Germinal center (tissue), 1 donor: ENCODE data around the gene OLR1.
"Not testable (repeated sequence)": the region's sequence is repeated elsewhere in the genome, so short reads cannot be mapped to it uniquely, and the experiment has no call there.

Experiments used
- DNase-seq: peaks from one replicate; pipeline ENCODE4 v3.0.0; 2012; ENCODE audit warnings: mixed read lengths, low spot score

The OLR1 gene

DNA sequence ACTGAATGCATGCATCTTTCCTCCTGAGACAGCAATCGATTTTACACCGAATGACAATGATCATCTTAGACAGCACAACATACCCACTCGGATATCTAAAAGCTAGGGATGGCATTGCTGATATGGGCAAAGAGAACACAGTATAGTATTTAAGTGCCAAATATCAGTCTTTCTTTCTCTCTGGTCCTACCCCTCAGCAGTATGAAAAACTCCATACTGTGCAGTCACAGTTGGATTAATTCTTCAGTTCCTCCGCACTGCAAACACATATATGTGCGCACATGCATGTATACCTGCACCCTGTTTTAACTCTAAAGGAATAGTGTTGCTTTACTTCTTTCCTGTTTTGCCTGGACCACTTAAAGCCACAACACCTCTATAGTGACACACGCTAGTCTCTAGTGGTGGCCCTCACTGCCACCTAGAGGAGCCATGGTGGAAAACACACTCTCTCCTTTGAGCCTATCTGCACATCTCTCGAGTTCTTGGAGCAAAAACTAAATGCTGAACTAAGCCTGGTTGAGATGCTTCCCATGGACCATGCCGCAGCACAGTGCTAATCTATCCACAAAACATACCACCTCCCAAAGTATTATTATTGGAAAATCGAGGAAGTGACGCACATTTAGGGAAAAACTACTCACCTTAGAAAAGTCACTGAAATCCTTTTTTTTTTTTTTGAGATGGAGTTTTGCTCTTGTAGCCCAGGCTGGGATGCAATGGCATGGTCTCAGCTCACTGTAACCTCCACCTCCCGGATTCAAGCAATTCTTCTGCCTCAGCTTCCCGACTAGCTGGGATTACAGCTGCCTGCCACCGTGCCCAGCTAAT lies 18.8 kb upstream of the OLR1 start:
- DNase-seq: peak; percentile 77

DNA sequence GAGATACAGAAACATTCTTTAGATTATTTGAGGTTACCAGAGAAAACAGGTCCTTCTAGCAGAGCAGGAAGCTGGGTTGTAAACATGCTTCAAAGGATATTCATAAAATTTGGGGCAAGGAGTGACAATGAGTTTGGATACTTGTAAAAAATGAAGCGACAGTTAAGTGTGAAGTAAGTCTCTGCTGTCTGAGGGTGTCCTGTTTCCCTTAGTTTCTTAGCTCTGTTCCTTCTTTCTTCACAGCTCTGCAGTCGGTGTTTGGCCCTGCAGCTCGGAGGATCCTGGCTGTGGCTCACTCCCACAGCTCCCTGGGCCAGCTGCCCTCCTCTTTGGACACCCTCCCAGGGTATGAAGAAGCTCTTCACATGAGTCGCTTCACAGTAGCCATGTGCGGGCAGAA lies 17.7 kb upstream of the OLR1 start:
- no peak for DNase-seq

DNA sequence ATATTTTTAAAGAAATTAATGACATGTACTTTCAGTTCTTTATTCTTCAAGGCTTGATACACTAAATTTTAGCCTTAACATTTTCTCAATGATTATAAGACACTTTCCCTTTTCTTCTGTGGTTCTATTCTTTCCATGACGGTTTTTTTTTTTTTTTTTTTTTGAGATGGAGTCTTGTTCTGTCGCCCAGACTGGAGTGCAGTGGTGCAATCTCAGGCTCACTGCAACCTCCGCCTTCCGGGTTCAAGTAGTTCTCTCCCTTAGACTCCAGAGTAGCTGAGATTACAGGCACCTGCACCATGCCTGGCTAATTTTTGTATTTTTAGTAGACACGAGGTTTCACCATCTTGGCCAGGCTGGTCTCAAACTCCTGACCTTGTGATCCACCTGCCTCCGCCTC lies 15.0 kb upstream of the OLR1 start:
- DNase-seq: not testable (repeated sequence)

DNA sequence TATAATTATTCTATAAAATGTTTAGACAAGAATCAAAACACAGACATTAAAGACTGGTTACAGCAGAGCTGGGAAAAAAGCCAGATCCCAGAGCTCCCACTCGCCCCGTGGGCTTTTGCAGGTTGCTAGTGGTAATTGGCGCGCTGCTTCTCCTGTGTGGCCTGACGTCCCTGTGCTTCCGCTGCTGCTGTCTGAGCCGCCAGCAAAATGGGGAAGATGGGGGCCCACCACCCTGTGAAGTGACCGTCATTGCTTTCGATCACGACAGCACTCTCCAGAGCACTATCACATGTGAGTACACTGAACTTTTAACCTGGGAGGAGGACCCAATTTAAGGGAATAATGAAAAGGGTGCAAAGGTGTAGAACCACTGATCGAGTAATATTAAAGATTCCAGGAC lies 14.4 kb upstream of the OLR1 start:
- no peak for DNase-seq

DNA sequence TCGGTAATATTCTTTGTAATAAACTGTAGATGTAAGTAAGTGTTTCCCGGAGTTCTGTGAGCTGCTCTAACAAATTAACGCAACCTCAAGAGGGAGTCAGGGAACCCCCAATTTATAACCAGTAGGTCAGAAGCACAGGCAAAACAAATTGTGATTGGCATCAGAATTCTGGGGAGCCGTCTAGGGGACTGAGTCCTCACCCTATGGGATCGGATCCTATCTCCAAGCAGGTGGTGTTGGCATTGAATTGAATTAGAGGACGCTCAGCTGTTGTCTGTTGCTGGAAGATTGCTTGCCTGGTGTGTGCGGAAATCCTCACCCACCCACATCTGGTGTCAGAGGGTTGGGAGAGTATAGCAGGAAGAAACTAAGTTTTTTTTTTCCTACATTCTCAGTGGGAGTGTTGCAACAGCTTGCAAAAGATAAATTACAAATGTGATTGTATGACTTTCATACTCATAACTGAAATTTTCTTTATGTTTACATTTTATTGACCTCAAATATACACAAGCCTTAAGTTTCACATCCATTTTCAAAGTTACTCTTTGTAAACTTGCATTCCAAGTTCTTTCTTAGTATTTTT lies 12.4 kb upstream of the OLR1 start:
- no peak for DNase-seq

DNA sequence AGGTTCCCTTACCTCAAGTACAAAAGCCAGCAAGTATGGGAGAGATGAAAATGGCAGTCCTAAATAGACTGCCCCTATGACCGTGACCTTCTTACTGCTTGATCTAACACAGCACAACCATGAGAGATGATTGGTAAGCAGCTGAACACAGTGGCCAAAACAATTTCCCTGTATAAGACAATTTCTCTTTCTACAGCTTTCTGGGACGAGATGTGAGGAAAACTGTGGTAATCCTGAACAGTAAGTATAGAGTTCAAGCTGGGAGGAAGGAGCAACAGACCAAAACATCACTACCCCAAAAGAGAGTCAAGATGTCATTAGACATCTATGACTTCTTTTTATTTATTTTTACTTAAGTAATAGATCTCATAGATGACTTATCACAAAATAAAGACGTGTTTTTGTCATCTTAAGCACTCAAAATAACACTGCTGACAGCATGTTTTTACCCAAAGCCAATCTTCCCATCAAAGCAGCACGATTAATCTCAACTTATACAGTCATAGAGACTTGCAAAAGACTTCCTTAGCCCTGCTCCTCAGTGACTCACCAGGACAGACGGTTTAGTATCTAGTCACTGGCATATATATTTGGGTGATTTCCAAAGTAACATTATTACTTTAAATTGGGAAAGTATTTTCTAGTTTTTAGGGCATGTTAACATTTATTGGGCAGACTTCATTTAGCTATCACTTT lies 10.6 kb upstream of the OLR1 start:
- no peak for DNase-seq

DNA sequence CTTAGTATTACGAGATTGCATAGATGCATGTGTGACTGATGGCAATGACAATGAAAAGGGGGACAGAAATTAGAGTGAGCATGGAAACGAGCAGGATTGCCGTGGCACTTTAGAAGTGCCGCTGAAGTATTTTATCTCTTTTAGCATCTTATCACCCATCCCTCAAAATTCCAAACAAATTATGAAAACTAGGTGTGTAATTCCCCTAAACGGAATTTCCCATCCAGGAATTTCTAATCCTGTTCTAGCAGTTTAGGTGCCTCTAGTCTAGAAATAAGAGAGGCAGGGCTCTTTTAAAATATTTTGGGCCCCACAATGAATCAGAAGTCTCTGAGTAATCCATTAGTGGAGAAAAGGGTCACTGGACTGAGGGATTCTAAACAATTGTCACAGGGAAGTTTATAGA lies 7.8 kb upstream of the OLR1 start:
- DNase-seq: no peak

DNA sequence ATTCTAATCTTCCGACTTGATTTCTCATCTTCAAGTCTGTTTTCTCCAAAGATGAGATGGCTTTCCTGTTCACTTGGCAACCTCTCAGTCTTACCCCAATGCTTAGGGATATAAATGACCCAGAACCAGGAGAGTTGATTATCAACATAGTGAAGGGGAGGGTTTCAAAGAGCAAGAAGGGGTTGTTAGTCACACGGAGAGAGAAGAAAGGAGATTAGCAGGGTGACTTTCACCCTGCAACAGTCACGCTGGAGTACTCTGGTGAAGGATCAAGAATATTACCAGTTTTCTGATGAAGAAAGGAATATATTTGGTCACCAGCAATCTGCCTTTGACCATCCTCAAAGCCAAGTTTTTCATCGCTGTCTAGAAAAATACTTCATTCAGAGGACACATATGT lies 6.9 kb upstream of the OLR1 start, which contains the start of gene TMEM52B:
TMEM52B (plus strand) TSS at position 212 of the 400 bp plus-strand sequence. CDS start 543 bp downstream, outside the sequence.
- DNase-seq: no peak

DNA sequence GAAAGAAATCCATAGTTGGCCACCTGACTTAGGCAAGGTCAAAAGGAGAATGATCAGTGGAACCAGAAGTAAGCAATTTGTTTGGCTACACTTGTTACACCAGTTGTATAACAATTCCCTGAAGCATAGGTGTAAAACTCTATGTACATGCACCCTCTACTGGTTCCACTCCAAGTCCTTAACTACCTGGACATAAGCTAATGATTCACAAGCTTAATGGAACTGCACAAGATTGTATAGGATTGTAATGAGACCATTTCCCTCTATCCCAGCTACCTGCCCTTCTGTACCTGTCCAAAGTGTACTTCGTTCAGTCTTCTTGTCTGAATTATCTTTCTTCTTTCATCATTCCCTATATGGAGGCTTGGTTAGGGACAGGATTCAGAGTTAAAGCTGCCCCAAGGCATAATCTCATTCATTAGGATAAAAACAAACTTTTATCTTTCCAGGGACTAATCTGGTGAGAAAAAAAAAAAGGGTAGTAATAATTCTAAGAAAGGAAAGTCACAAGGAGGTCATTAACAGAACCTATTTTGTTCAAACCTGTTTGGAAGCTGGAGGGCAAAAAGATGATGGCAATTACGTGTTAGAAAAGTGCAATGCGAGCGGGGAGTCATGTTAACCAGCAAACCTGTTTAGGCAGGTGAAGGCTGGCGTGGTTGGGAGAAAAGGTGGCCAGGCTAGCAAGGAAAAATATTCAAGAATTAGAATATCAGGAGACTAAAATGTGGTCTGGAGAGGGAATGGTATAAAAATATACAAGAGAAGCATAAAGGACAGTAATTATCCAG lies 4.1 kb upstream of the OLR1 start:
- no peak for DNase-seq

DNA sequence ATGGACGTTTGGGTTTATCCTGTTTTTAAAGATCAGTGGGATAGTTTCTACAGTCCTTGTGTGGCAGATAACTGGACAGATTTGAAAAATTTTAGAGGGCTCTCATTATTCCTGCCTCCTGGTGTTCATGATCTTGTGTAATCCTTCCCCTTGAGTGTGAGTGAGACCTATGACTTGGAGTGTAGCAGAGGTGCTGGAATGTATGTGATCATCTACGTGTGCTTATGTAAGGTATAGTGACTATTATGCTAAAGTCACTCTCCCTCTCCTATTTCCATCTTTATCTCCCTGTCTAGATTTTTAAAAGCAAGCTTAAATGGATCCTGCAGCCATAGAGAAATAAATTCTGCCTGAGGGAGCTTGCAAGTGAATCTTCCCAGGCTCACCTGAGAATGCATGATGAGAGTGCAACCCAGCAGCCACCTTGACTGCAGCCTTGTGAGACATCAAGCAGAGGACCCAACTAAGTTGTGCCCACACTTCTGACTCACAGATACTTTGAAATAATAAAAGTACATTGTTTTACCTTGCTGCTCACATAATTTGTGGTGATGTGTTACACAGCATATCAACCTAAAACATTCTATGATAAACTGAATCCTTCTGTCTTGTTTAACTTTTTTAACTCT lies 3.2 kb upstream of the OLR1 start:
- no peak for DNase-seq

DNA sequence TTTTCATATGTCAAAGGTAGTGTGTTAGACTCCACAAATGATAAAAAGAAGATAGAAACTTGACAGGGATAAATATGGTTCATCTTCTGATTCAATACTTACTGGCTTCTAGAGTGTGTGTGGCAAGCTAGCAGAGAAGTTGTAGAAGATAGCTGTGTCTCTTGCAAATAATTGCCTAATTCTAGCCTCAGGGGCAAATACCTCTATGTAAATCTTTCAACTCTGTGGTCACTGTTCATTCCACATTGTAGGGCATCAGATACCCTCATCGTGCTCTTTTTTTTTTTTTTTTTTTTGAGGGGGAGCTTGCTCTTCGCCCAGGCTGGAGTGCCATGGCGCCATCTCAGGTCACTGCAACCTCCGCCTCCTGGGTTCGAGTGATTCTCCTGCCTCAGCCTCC lies 1.7 kb downstream of the OLR1 start:
- peak; percentile 59 for DNase-seq

DNA sequence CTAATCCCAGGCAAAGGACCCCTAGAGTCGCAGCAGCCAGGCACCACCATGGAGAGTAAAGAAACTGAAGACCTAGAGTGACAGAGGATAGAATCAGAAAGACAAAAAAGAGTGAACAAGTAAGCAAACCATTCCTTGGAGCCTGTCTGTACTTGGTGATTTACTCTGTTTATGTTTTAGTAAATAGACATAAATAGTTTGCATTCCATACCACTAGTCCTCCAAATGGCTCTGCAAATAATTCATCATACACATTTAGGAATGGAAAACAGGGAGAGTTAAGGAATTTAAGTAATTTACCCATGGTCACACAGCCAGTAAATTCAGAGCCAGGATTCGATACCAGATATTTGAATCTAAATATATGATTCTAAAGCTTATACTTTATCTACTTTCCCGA lies 2.8 kb downstream of the OLR1 start:
- DNase-seq: no peak

DNA sequence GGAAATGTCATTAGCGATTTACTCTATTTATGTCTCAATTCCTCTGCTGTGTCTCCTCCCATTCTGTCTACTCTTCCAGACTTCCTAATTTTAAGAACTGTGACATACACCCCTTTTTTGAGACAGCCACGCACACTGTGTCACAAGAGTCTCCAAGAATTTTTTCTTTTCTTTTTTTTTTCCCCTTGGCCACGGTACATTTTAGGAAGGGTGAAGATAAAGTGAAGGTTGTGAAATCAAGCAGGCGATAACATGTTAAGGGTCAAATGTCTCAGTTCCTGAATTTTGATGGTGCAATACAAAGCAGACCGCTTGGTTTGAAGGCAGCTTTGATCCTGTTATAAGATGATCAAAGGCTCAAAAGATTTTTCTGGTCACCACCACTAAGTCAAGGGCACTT lies 4.3 kb downstream of the OLR1 start:
- DNase-seq: no peak

DNA sequence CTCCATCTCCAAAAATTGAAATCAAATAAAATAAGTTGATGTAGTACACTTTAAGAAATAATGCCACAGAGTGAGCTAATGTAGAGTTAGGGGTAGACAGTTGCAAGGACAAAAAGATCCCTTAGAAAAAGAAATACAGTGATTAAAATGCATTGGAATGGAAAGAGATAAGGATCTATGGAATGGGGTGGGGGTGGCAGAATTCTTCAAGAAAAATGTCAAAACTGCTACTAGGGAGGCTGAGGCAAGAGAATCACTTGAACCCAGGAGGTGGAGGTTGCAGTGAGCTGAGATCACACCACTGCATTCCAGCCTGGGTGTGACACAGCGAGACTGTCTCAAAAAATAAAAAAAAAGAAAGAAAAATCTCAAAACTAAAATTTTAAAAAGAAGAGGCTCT lies 6.5 kb downstream of the OLR1 start:
- no peak for DNase-seq

DNA sequence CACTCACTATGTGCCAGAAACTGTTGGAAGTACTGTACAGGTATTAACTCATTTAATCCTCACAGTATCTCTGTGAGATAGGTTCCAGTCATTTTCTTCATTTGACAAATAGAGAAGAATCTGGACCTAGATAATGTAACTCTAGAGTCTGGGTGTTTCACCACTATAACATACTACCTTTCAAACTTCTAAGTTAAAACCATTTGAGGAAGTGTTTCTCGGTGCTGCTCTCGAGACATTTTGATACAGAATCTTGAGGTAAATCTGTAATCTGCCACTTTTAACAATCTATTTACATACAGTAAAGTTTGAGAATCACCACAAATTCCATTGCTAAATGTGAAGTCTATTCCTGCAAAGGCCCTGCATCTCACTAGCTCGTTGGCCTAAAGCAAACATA lies 8.8 kb downstream of the OLR1 start:
- DNase-seq: peak; percentile 23

DNA sequence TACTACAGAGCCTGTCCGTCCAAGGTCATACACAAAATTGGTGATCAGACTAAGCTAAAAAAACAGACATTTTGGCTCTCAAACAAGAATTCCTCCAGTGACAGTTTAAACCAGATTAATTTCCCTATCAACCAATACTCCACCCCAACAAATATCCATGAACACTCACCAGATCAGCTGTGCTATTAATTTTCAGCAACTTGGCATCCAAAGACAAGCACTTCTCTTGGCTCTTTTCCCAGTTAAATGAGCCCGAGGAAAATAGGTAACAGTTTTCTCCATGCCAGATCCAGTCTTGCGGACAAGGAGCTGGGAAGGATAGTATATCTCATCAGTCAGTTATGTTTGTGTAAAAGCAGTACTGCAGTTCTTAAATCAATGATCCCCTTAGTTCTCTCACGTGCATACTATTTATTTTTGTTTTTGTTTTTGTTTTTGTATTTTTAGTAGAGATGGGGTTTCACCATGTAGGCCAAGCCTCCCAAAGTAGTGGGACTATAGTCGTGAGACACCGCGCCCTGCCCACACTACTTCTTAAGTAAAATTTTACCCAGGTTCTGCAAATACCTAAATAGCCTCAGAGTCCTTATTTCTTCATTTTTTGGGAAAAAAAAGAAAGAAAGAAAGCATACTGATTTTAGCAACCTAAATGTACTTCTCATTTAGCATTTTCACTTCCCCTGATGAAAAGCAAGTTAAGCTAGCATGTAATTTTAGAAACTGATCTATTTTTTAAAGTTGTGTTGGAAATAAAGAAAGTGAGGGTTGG lies 11.1 kb downstream of the OLR1 start:
- DNase-seq: no peak

DNA sequence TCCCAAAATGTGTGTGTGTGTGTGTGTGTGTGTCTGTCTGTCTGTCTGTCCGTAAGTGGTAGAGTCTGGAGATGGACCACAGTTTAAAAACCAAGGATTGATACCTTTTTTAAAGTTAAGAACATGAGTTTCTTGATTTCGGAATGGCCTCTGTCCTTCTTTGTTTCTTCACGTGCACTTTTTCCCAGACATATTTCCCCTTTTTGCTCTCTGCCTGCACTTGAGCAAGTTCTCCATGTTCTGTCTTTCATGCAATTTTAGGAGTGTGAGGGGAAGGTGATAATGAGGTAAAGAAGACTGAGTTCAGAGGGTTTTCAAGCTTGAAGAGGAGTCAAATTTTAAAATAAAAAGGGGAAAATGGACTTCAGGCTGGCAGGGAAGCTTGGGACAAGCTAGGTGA lies 12.7 kb downstream of the OLR1 start:
- no peak for DNase-seq

DNA sequence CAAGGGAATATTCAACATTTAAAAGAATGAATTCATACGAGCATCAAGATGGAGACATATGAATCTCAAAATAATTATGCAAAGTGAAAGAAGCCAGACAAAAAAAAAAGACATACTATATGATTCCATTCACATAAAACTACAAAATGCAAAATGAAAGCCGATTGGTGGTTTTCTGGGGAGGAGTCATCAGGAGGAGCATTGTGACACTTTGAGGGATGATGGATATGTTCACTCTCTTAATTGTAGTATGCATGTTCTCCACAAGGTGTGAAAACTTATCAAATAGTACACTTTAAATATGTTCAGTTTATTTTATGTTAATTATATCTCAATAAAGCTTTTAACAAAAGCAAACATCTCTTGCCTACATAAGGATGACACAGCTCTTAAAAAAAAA lies 13.5 kb downstream of the OLR1 start:
- no peak for DNase-seq

DNA sequence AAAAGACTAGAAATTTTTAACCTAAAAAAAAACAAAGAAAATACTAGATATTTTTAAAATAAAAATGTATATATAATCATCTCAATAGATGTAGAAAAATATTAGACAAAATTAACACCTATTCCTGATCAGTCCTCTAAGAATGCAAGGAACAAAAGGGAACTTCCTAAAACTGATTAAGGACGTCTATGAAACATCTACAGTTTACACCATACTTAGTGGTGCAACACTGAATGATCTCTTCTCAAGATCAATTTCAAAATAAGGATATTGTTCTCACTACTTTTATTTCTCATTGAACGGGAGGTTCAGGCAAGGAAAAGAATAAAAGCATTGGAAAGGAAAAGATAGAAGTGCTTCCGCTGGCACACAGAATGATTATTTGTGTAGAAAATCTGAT lies 16.0 kb downstream of the OLR1 start:
- DNase-seq: no peak

DNA sequence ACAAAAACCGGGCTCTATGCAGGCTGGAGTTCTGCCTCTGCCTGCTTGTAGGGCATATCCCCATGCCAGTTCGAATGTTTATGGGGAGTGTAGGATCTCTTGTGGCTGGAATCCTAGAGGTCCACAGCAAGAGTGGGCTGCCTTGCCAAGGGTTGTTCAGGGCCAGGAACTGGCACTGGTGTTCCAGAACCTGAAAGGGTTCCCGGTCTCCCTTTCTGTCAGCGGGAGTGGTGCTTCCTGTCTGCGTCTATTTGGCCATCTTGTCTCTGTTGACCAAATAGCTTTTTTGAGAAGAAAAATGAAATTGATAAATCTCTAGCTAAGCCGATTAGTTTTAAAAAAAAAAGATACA lies 17.8 kb downstream of the OLR1 start:
- no peak for DNase-seq
